Caco-2 (cell line): ENCODE measurements around the gene TOM1. TPM values are rescaled to one million over a fixed set of nuclear protein-coding genes. Genes with fewer than 3 reads are reported as not detected.

Experiments used
- BruUV-seq: library from RNA; stranded (reverse); fragments of 400-500 nt; replicated peaks from 2 replicates; lab custom pipeline; 2021; lab: Mats Ljungman, UMichigan
- CTCF ChIA-PET: fragments of 300-600 bp; sonication (Branson Sonifier 250); formaldehyde crosslinking; loops from one replicate; lab custom pipeline; 2022; ENCODE audit warnings: antibody characterized with exemption; lab: Charles Lee
- POLR2A ChIA-PET: fragments of 300-600 bp; sonication (Branson Sonifier 250); formaldehyde crosslinking; loops from one replicate; lab custom pipeline; 2022; ENCODE audit warnings: antibody characterized with exemption; lab: Charles Lee
- DNase-seq, 2 experiments: peaks; one replicate each; pipeline versions ENCODE4 v3.0.0 to v3.0.0-alpha.2; 2020 to 2022
- H3K27me3 ChIP-seq: replicated peaks from 2 replicates; pipeline ENCODE4 v1.6.0; 2011; ENCODE audit warnings: low read length; ENCODE audit not compliant: control insufficient read depth, insufficient read depth
- H3K36me3 ChIP-seq: 2 replicates; pipeline ENCODE4 v1.5.1; 2011; ENCODE audit warnings: low read length; ENCODE audit not compliant: control insufficient read depth, insufficient read depth
- H3K4me1 ChIP-seq: fragments of 250-450 bp; sonication (Bioruptor Pico); 2 replicates; pipeline ENCODE4 v1.5.1; 2020; ENCODE audit warnings: mild to moderate bottlenecking
- H3K4me3 ChIP-seq: 2 replicates; pipeline ENCODE4 v1.5.1; 2011; ENCODE audit warnings: low read depth, mild to moderate bottlenecking, control low read depth, low read length
- H3K9me3 ChIP-seq: fragments of 250-450 bp; sonication (Bioruptor Pico); 2 replicates; pipeline ENCODE4 v1.5.1; 2020; ENCODE audit warnings: mild to moderate bottlenecking, moderate library complexity
- H3K27ac Mint-ChIP-seq: one replicate; pipeline ENCODE4 v1.8.0; 2022; ENCODE audit warnings: mixed read lengths; ENCODE audit not compliant: unreplicated experiment
- H3K27me3 Mint-ChIP-seq: one replicate; pipeline ENCODE4 v1.8.0; 2022; ENCODE audit warnings: mixed read lengths; ENCODE audit not compliant: insufficient read depth, unreplicated experiment
- H3K36me3 Mint-ChIP-seq: one replicate; pipeline ENCODE4 v1.8.0; 2022; ENCODE audit warnings: mild to moderate bottlenecking, mixed read lengths; ENCODE audit not compliant: insufficient read depth, unreplicated experiment
- H3K4me1 Mint-ChIP-seq: one replicate; pipeline ENCODE4 v1.8.0; 2022; ENCODE audit warnings: low read depth, mixed read lengths; ENCODE audit not compliant: unreplicated experiment
- H3K4me3 Mint-ChIP-seq: one replicate; pipeline ENCODE4 v1.8.0; 2022; ENCODE audit warnings: mild to moderate bottlenecking, moderate library complexity, mixed read lengths; ENCODE audit not compliant: unreplicated experiment
- H3K9me3 Mint-ChIP-seq: one replicate; pipeline ENCODE4 v1.8.0; 2022; ENCODE audit warnings: mixed read lengths; ENCODE audit not compliant: unreplicated experiment
- intact Hi-C: fragments of 100-400 bp; cut with micrococcal nuclease; formaldehyde crosslinking; loops from one replicate; pipeline ENCODE4 v1.10.0; 2022; ENCODE audit not compliant: unreplicated experiment
- total RNA-seq: library from RNA; stranded (reverse); gene quantifications from 2 replicates; pipeline ENCODE4 v1.2.3, GENCODE V29; 2022
- TF ChIP-seq, protein P1 (sequence below), 2 experiments: fragments of 200-600 bp in 1 of 2; IDR thresholded peaks; 1 replicate in 1 of 2; 2 replicates in 1 of 2; pipeline versions ENCODE4 v1.5.1 to v1.8.0; 2011 to 2022; ENCODE audit warnings: antibody characterized with exemption in 1 of 2, control low read depth in 1 of 2, inconsistent platforms in 1 of 2, low read depth in 1 of 2, low read length in 1 of 2, mild to moderate bottlenecking in 1 of 2, moderate library complexity in 1 of 2; ENCODE audit not compliant: insufficient read depth in 1 of 2, severe bottlenecking in 1 of 2, unreplicated experiment in 1 of 2

Gene TOM1
- total RNA-seq, 1 experiment from 2014 or later, result 47.4 TPM

DNA sequence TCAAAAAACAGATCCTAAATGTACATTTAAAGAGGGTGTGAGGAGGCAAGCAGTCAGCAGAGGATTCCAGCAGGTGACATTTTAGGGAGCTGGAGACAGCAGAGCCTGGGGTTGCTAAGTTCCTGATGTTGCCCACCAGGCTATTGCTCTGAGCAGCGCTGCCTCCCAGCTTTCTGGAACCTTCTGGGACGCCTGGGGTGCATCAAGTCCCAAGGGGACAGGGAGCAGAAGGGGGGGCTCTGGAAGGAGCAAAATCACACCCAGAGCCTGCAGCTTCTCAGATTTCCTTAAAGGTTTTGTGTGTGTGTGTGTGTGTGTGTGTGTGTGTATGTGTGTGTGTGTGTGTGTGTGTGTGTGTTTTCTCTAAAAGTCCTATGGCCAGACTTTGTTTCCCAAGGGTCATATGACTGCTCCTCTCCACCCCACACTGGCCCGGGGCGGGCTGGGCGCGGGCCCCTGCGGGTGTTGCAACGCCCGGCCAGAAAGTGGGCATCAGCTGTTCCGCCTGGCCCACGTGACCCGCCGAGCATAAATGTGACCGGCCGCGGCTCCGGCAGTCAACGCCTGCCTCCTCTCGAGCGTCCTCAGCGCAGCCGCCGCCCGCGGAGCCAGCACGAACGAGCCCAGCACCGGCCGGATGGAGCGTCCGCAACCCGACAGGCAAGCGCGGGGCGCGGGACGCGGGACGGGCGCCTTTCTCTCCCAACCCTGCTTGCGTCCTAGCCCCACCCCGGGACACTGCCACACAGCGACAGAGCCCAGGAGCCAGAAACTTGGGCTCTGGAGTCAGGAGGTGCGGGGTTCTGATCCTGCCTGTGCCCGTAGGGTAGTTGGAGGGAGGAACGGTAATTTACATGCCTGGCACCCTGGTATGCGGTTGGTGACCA, 81.1 kb downstream of the TOM1 start, which contains the start of gene HMOX1:
Gene HMOX1, plus strand, starts transcription at position 560 of the 887 bp plus-strand sequence. Its CDS starts 78 bp downstream, at position 638.
- TSS peak; percentile 68 for BruUV-seq
- Histone ChIP-seq H3K4me1 (peaks cover 45% of the 10 kb centered on the region), H3K9me3 (no peaks in the 10 kb centered on the region), H3K36me3 (peaks cover 2% of the 10 kb centered on the region), H3K4me3 (peak within 1 kb of the TSS; percentile 83), H3K27me3 (no peaks in the 10 kb centered on the region)
- Mint-ChIP-seq H3K4me3 (peak within 1 kb of the TSS; percentile 94), H3K36me3 (peaks cover 78% of the 10 kb centered on the region), H3K27ac (peak within 1 kb of the TSS; percentile 96), H3K27me3 (no peaks in the 10 kb centered on the region), H3K4me1 (peaks cover 40% of the 10 kb centered on the region), H3K9me3 (no peaks in the 10 kb centered on the region)
- POLR2A ChIA-PET, result interaction anchor here (0.7 kb wide), 1 partner anchor 11 kb away, joined by 5 read pairs; no protein-coding TSS in a partner anchor
- intact Hi-C loops, result loop anchor here (2.0 kb wide), 1 partner anchor 30 kb away; no protein-coding TSS in a partner anchor
- TF ChIP-seq, protein P1, sequence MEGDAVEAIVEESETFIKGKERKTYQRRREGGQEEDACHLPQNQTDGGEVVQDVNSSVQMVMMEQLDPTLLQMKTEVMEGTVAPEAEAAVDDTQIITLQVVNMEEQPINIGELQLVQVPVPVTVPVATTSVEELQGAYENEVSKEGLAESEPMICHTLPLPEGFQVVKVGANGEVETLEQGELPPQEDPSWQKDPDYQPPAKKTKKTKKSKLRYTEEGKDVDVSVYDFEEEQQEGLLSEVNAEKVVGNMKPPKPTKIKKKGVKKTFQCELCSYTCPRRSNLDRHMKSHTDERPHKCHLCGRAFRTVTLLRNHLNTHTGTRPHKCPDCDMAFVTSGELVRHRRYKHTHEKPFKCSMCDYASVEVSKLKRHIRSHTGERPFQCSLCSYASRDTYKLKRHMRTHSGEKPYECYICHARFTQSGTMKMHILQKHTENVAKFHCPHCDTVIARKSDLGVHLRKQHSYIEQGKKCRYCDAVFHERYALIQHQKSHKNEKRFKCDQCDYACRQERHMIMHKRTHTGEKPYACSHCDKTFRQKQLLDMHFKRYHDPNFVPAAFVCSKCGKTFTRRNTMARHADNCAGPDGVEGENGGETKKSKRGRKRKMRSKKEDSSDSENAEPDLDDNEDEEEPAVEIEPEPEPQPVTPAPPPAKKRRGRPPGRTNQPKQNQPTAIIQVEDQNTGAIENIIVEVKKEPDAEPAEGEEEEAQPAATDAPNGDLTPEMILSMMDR (IDR thresholded peaks at IDR 0.05; ENCODE audit: insufficient read depth in 1 of 2, low read depth in 1 of 2, low read length in 1 of 2, severe bottlenecking in 1 of 2, unreplicated experiment in 1 of 2), result no peak
- peak; percentile 93 to 95 for DNase-seq
- CTCF ChIA-PET, result interaction anchor here (0.6 to 1.4 kb wide), 5 partner anchors 12 to 207 kb away, joined by 3 to 5 read pairs (median 3); no protein-coding TSS in a partner anchor

DNA sequence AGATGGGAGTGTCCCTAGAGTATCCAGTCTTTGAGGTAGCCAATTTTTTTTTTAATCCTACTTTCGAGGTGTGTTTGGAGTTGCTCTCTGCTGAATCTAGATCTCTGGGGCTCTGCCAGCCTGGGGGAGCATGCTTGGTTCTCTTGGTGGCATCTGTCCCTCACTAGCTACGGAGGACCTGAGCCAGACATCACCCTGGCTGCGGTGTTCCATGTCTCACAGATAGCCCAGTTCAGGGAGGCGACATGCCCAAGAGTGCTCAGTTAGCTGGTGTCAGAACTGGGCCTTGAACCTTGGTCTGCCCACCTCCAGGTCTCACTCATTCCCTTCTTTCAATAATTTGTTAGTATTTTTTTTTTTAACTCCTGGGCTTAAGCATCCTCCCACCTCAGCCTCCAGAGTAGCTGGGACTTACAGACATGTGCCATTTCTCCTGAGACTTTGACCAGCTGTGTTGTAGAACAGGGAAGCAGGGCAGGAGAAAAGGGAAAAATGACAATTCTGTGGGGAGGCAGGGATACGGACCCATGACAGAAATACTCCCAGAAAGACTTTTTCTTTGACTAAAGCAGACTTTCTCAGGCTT, 81.8 kb downstream of the TOM1 start:
- TSS peak; percentile 56 for BruUV-seq
- Histone ChIP-seq H3K36me3 (peaks cover 2% of the 10 kb centered on the region), H3K27me3 (no peaks in the 10 kb centered on the region), H3K4me3 (peak overlapping the region; percentile 83), H3K9me3 (no peaks in the 10 kb centered on the region), H3K4me1 (peaks cover 37% of the 10 kb centered on the region)
- H3K9me3 Mint-ChIP-seq, result no peaks in the 10 kb centered on the region
- peaks cover 84% of the 10 kb centered on the region for H3K36me3 Mint-ChIP-seq
- no peaks in the 10 kb centered on the region for H3K27me3 Mint-ChIP-seq
- DNase-seq, result no peak
- ChIA-PET CTCF (interaction anchor here (0.7 to 1.4 kb wide), 3 partner anchors 30 to 207 kb away, joined by 3 to 5 read pairs (median 5); no protein-coding TSS in a partner anchor), POLR2A (no interaction called here)
- H3K4me1 Mint-ChIP-seq, result peaks cover 36% of the 10 kb centered on the region
- TF ChIP-seq, protein P1 (IDR thresholded peaks at IDR 0.05; ENCODE audit: insufficient read depth in 1 of 2, low read depth in 1 of 2, low read length in 1 of 2, severe bottlenecking in 1 of 2, unreplicated experiment in 1 of 2), result no peak
- H3K4me3 Mint-ChIP-seq, result peak overlapping the region; percentile 94
- peak overlapping the region; percentile 96 for H3K27ac Mint-ChIP-seq
- intact Hi-C loops, result loop anchor here (2.0 kb wide), 1 partner anchor 31 kb away; no protein-coding TSS in a partner anchor

- intact Hi-C loops, result no loop called here
- Mint-ChIP-seq H3K36me3 (peaks cover 96% of the 10 kb centered on the region), H3K4me1 (peaks cover 18% of the 10 kb centered on the region), H3K27me3 (no peaks in the 10 kb centered on the region), H3K27ac (no peak overlapping the region), H3K9me3 (no peaks in the 10 kb centered on the region), H3K4me3 (no peak overlapping the region)
- ChIA-PET CTCF (no interaction called here), POLR2A (no interaction called here)
- H3K27me3 ChIP-seq, result no peaks in the 10 kb centered on the region
- BruUV-seq, result no TSS peak
- no peak overlapping the region for H3K4me3 ChIP-seq
- H3K36me3 ChIP-seq, result peaks cover 4% of the 10 kb centered on the region
- peaks cover 18% of the 10 kb centered on the region for H3K4me1 ChIP-seq
- TF ChIP-seq, protein P1 (IDR thresholded peaks at IDR 0.05; ENCODE audit: insufficient read depth in 1 of 2, low read depth in 1 of 2, low read length in 1 of 2, severe bottlenecking in 1 of 2, unreplicated experiment in 1 of 2), result no peak
- H3K9me3 ChIP-seq, result no peaks in the 10 kb centered on the region
- DNase-seq, result no peak
These were observed 84.0 kb downstream of the TOM1 start for GRCh38 chr22:35383679-35384071.
